Testis (tissue), 2 donors: ENCODE data around the gene RNF121.

Source experiments
- POLR2A ChIP-seq: fragments of 450-650 bp; IDR thresholded peaks from one replicate; pipeline ENCODE4 v1.6.1; 2017; ENCODE audit warnings: antibody characterized with exemption, mild to moderate bottlenecking, moderate library complexity
- TF ChIP-seq, protein P1 (sequence below), 3 experiments: fragments of 450-650 bp in 2 of 3; fragments of 200-600 bp in 1 of 3; sonication (generic) in 1 of 3; IDR thresholded peaks; one replicate each; pipeline ENCODE4 v1.5.1; 2016 to 2019; ENCODE audit warnings: antibody characterized with exemption in 3 of 3, mild to moderate bottlenecking in 2 of 3, moderate library complexity in 1 of 3

DNA sequence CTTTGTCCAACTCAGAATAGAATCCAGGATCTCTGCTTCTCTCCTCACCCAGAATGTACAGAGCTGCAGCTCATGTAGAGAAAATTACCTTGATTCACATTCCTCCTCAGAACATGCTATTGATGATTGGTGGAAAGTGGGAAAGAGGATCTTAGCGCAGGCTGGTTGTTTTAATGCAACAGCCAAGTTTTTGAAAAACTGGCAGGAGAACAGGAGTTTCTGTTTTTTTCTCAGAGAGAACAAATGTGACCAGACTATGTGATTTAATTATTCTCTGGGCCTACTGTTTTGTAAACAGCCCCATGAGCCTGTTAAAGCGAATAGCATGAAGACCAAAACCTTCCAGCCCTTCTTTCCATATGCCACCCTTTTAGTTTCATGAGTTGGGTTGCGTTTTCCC lies 50.8 kb downstream of the RNF121 start:
- TF ChIP-seq, protein P1, sequence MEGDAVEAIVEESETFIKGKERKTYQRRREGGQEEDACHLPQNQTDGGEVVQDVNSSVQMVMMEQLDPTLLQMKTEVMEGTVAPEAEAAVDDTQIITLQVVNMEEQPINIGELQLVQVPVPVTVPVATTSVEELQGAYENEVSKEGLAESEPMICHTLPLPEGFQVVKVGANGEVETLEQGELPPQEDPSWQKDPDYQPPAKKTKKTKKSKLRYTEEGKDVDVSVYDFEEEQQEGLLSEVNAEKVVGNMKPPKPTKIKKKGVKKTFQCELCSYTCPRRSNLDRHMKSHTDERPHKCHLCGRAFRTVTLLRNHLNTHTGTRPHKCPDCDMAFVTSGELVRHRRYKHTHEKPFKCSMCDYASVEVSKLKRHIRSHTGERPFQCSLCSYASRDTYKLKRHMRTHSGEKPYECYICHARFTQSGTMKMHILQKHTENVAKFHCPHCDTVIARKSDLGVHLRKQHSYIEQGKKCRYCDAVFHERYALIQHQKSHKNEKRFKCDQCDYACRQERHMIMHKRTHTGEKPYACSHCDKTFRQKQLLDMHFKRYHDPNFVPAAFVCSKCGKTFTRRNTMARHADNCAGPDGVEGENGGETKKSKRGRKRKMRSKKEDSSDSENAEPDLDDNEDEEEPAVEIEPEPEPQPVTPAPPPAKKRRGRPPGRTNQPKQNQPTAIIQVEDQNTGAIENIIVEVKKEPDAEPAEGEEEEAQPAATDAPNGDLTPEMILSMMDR (IDR thresholded peaks at IDR 0.05): no peak
- TF ChIP-seq POLR2A: no peak
